GM23338 (cell line): ENCODE data around the gene LPP. TPM values are rescaled to one million over a fixed set of nuclear protein-coding genes. Genes with fewer than 3 reads are reported as not detected.

Experiments
- ATAC-seq: fragments of 200-7000 bp; cut with Tn5 transposase; 3 replicates; pipeline ENCODE4 v1.9.1; 2020
- DNase-seq: peaks from one replicate; pipeline ENCODE4 v3.0.0-alpha.2; 2015; ENCODE audit warnings: low spot score
- H2AFZ ChIP-seq: fragments of 200-600 bp; sonication (generic); 2 replicates; pipeline ENCODE4 v1.8.0; 2016; ENCODE audit warnings: antibody characterized with exemption, mild to moderate bottlenecking, moderate library complexity
- H3F3A ChIP-seq: fragments of 200-600 bp; sonication (generic); replicated peaks from 2 replicates; pipeline ENCODE4 v1.8.0; 2017; ENCODE audit warnings: antibody characterized with exemption, mixed run types, low read depth
- H3K27ac ChIP-seq: fragments of 200-600 bp; sonication (generic); 2 replicates; pipeline ENCODE4 v1.6.1; 2016; ENCODE audit warnings: low read depth
- H3K27me3 ChIP-seq: fragments of 200-600 bp; sonication (generic); 2 replicates; pipeline ENCODE4 v1.8.0; 2016; ENCODE audit warnings: mild to moderate bottlenecking, mixed run types, moderate library complexity; ENCODE audit not compliant: insufficient read depth
- H3K36me3 ChIP-seq: fragments of 200-600 bp; sonication (generic); 2 replicates; pipeline ENCODE4 v1.8.0; 2016; ENCODE audit warnings: mild to moderate bottlenecking; ENCODE audit not compliant: insufficient read depth
- H3K4me1 ChIP-seq: fragments of 200-600 bp; sonication (generic); 2 replicates; pipeline ENCODE4 v1.8.0; 2016; ENCODE audit warnings: mild to moderate bottlenecking, moderate library complexity; ENCODE audit not compliant: insufficient read depth
- H3K4me2 ChIP-seq: fragments of 200-600 bp; sonication (generic); 2 replicates; pipeline ENCODE4 v1.7.1; 2017; ENCODE audit warnings: mixed run types
- H3K4me3 ChIP-seq: fragments of 200-600 bp; sonication (generic); 2 replicates; pipeline ENCODE4 v1.6.1; 2016; ENCODE audit warnings: mixed run types
- H3K79me2 ChIP-seq: fragments of 200-600 bp; sonication (generic); replicated peaks from 2 replicates; pipeline ENCODE4 v1.8.0; 2017; ENCODE audit warnings: mild to moderate bottlenecking; ENCODE audit not compliant: insufficient read depth
- H3K9me2 ChIP-seq: fragments of 200-600 bp; sonication (generic); 2 replicates; pipeline ENCODE4 v1.8.0; 2017; ENCODE audit not compliant: insufficient read depth
- H4K20me1 ChIP-seq: fragments of 200-600 bp; sonication (generic); replicated peaks from 2 replicates; pipeline ENCODE4 v1.8.0; 2017; ENCODE audit warnings: mild to moderate bottlenecking; ENCODE audit not compliant: insufficient read depth
- H3K27ac Mint-ChIP-seq: 2 replicates; pipeline ENCODE4 v1.8.0; 2020; ENCODE audit warnings: inconsistent platforms, mild to moderate bottlenecking, moderate library complexity, mixed read lengths
- H3K27me3 Mint-ChIP-seq: 3 replicates; pipeline ENCODE4 v1.8.0; 2022; ENCODE audit warnings: low read depth, mild to moderate bottlenecking, moderate library complexity, mixed read lengths, inconsistent platforms; ENCODE audit not compliant: insufficient read depth, poor library complexity
- H3K36me3 Mint-ChIP-seq: 3 replicates; pipeline ENCODE4 v1.8.0; 2021; ENCODE audit warnings: low read depth, mild to moderate bottlenecking, inconsistent platforms, moderate library complexity, mixed read lengths
- H3K4me1 Mint-ChIP-seq: 3 replicates; pipeline ENCODE4 v1.8.0; 2020; ENCODE audit warnings: mild to moderate bottlenecking, inconsistent platforms, mixed read lengths
- H3K4me3 Mint-ChIP-seq: 3 replicates; pipeline ENCODE4 v1.8.0; 2021; ENCODE audit warnings: moderate library complexity, mild to moderate bottlenecking, inconsistent platforms, mixed read lengths
- H3K9me3 Mint-ChIP-seq: 3 replicates; pipeline ENCODE4 v1.8.0; 2020; ENCODE audit warnings: moderate library complexity, mild to moderate bottlenecking, inconsistent platforms, mixed read lengths
- CREB1 ChIP-seq: fragments of 250-450 bp; sonication (Bioruptor Pico); IDR thresholded peaks from 2 replicates; pipeline ENCODE4 v1.5.0; 2020; ENCODE audit warnings: low read depth, mild to moderate bottlenecking, moderate library complexity
- CTCF ChIP-seq, 2 experiments: fragments of 200-600 bp in 1 of 2; sonication (generic) in 1 of 2; conservative IDR thresholded peaks; 2 replicates each; pipeline versions ENCODE4 v1.5.1 to v1.6.1; 2016 to 2017; ENCODE audit warnings: antibody characterized with exemption in 2 of 2, low read depth in 2 of 2, mild to moderate bottlenecking in 2 of 2, moderate library complexity in 1 of 2
- ETS1 ChIP-seq: IDR thresholded peaks from 2 replicates; pipeline ENCODE4 v1.6.1; 2016; ENCODE audit warnings: antibody characterized with exemption
- EZH2 ChIP-seq: fragments of 200-600 bp; sonication (generic); IDR thresholded peaks from one replicate; pipeline ENCODE4 v1.8.0; 2017; ENCODE audit warnings: antibody characterized with exemption, mild to moderate bottlenecking, low read depth; ENCODE audit not compliant: unreplicated experiment
- EZH2phosphoT487 ChIP-seq: fragments of 200-600 bp; sonication (generic); IDR thresholded peaks from one replicate; pipeline ENCODE4 v1.8.1; 2018; ENCODE audit warnings: antibody characterized with exemption; ENCODE audit not compliant: unreplicated experiment
- ZNF331 ChIP-seq: fragments of 250-450 bp; sonication (Bioruptor Pico); IDR thresholded peaks from 2 replicates; pipeline ENCODE4 v1.5.0; 2020; ENCODE audit warnings: low read depth, mild to moderate bottlenecking, moderate library complexity
- polyA plus RNA-seq: library from polyadenylated mRNA; unstranded; fragments of >200 nt; fragmentation: Nextera tagmentation; extraction: Ambion mirVana; gene quantifications from 2 replicates; pipeline ENCODE4 v1.2.1, GENCODE V29; 2016
- total RNA-seq: library from RNA; depleted of rRNA; stranded (reverse); fragments of >200 nt; shearing (Covaris generic); gene quantifications from 2 replicates; pipeline ENCODE4 v1.2.3, GENCODE V29; 2014
- TF ChIP-seq, protein P1 (sequence below): IDR thresholded peaks from one replicate; pipeline ENCODE4 v1.6.1; 2018; ENCODE audit warnings: antibody characterized with exemption; ENCODE audit not compliant: unreplicated experiment

LPP gene
- total and polyA plus RNA-seq, 2 experiments from 2014 or later = 23.0 to 35.2 TPM

- TF ChIP-seq ETS1 (no peak), EZH2 (no peak), EZH2phosphoT487 (no peak), ZNF331 (no peak)
Measured at GRCh38 chr3:188209034-188209433, 55.1 kb downstream of the LPP start (continued).

- ATAC-seq (no peak), DNase-seq (no peak)
- no peaks in the 10 kb centered on the region for H3K36me3 ChIP-seq
- 0 out of 2 replicates have a peak, but pooled peaks cover 3% of the 10 kb centered on the region for H3F3A ChIP-seq
- H3K4me2 ChIP-seq = no peak overlapping the region
- H3K9me2 ChIP-seq = no peaks in the 10 kb centered on the region; the same call in 1 of the 2 replicates
- H4K20me1 ChIP-seq = no peaks in the 10 kb centered on the region
- no peaks in the 10 kb centered on the region; the same call in 2 of the 3 replicates for H3K36me3 Mint-ChIP-seq
- no peak overlapping the region for H3K4me3 ChIP-seq
- peaks cover 16% of the 10 kb centered on the region for H3K4me1 ChIP-seq
- no peaks in the 10 kb centered on the region for H3K27me3 ChIP-seq
- peaks cover 39% of the 10 kb centered on the region for H3K79me2 ChIP-seq
- no peaks in the 10 kb centered on the region for H3K9me3 Mint-ChIP-seq
- TF ChIP-seq, protein P1, sequence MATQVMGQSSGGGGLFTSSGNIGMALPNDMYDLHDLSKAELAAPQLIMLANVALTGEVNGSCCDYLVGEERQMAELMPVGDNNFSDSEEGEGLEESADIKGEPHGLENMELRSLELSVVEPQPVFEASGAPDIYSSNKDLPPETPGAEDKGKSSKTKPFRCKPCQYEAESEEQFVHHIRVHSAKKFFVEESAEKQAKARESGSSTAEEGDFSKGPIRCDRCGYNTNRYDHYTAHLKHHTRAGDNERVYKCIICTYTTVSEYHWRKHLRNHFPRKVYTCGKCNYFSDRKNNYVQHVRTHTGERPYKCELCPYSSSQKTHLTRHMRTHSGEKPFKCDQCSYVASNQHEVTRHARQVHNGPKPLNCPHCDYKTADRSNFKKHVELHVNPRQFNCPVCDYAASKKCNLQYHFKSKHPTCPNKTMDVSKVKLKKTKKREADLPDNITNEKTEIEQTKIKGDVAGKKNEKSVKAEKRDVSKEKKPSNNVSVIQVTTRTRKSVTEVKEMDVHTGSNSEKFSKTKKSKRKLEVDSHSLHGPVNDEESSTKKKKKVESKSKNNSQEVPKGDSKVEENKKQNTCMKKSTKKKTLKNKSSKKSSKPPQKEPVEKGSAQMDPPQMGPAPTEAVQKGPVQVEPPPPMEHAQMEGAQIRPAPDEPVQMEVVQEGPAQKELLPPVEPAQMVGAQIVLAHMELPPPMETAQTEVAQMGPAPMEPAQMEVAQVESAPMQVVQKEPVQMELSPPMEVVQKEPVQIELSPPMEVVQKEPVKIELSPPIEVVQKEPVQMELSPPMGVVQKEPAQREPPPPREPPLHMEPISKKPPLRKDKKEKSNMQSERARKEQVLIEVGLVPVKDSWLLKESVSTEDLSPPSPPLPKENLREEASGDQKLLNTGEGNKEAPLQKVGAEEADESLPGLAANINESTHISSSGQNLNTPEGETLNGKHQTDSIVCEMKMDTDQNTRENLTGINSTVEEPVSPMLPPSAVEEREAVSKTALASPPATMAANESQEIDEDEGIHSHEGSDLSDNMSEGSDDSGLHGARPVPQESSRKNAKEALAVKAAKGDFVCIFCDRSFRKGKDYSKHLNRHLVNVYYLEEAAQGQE = no peak
- TF ChIP-seq EZH2phosphoT487 (no peak), CREB1 (CRISPR knock-in tag) (no peak), CTCF (conservative IDR thresholded peaks at IDR 0.05; ENCODE audit: low read depth in 2 of 2) (no peak)
- H3K27ac Mint-ChIP-seq = no peak overlapping the region
- no peak overlapping the region for H3K27ac ChIP-seq
- H3K4me3 Mint-ChIP-seq = no peak overlapping the region
- peaks cover 41% of the 10 kb centered on the region for H3K4me1 Mint-ChIP-seq
- no peak overlapping the region for H2AFZ ChIP-seq
- peaks cover 5% of the 10 kb centered on the region for H3K27me3 Mint-ChIP-seq
Measured at GRCh38 chr3:188209740-188210139, 55.8 kb downstream of the LPP start.
